Neuron (in vitro differentiated cells): ENCODE measurements around the gene PEX10.
"Not testable (repeated sequence)": the region's sequence is repeated elsewhere in the genome, so short reads cannot be mapped to it uniquely, and the experiment has no call there.

Experiments
- H2AFZ ChIP-seq: one replicate; pipeline ENCODE4 v1.6.1; 2013; ENCODE audit warnings: low read depth, mild to moderate bottlenecking, inconsistent platforms, low read length, moderate library complexity
- H3K27me3 ChIP-seq: one replicate; pipeline ENCODE4 v1.6.1; 2013; ENCODE audit warnings: low read length; ENCODE audit not compliant: insufficient read depth
- H3K36me3 ChIP-seq: one replicate; pipeline ENCODE4 v1.6.1; 2013; ENCODE audit warnings: low read length; ENCODE audit not compliant: insufficient read depth
- H3K4me1 ChIP-seq: one replicate; pipeline ENCODE4 v1.6.1; 2013; ENCODE audit warnings: low read length; ENCODE audit not compliant: insufficient read depth
- H3K4me3 ChIP-seq: 2 replicates; pipeline ENCODE4 v1.5.1; 2013; ENCODE audit warnings: mild to moderate bottlenecking, low read length, moderate library complexity
- H3K9me3 ChIP-seq: one replicate; pipeline ENCODE4 v1.6.1; 2013; ENCODE audit warnings: low read length

Gene PEX10

DNA sequence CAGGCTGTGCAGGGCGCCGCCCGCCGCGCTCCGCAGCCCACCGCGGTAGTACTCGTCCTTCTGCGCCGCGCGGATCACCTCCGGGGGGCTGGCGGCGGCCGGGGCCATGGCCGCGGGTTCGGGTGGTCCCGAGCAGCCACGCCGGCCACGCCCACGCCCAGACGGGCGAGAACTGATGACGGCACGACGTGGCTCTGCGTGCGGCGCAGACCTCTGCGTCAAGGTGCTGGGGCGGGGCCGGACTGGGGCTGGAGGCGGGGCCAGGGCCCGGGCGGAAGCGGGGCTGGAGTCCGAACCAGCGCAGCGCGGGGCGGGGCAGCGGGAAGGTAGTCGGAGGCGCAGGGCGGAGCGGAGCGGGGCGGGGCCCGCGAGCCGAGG lies at the start of gene PEX10:
PEX10 (minus strand) TSS at position 170 of the 378 bp plus-strand sequence; CDS start at position 108, 62 bp downstream.
- Histone ChIP-seq H3K36me3 (peaks cover 21% of the 10 kb centered on the region), H3K9me3 (no peaks in the 10 kb centered on the region), H3K27me3 (peaks cover 4% of the 10 kb centered on the region), H2AFZ (peak within 1 kb of the TSS; percentile 20), H3K4me1 (peaks cover 21% of the 10 kb centered on the region), H3K4me3 (peak within 1 kb of the TSS; percentile 94)

DNA sequence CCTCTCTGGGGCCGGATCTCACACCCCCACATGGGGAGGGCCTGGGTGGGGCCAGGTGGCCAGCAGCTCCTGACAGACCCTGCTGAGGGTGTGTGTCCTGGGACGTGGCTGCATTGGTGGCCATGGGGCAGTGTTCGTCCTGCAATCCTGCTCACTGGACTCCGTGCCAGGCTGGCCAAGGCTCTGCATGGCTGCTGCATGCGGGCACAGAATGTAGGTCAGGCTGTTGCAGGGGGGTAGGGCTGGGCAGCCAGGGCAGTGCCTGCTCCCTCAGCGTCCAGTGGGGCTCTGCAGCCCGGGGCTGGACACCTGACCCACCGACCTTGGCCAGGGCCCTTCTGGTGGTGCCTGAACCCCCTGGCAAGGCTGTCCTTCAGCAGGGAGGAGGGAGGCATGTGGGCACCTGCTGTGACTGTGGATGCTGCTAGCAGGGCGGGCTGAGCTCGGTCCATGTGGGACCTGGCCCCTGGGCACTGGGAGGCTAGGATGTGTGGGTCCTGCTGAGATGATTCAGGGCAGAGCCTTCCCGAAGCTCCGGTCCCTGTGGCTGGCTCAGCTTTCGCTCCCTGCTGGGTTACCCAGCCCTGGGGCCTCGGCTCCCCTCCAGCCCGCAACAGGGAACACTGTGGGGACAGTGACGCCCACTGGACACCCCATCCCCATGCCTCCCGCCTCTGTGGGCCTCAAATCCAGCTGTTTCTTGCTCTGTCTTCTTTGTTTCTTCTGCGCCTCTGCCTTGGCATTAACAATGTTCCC lies 48.8 kb upstream of the PEX10 start:
- H3K27me3 ChIP-seq = peaks cover 68% of the 10 kb centered on the region

DNA sequence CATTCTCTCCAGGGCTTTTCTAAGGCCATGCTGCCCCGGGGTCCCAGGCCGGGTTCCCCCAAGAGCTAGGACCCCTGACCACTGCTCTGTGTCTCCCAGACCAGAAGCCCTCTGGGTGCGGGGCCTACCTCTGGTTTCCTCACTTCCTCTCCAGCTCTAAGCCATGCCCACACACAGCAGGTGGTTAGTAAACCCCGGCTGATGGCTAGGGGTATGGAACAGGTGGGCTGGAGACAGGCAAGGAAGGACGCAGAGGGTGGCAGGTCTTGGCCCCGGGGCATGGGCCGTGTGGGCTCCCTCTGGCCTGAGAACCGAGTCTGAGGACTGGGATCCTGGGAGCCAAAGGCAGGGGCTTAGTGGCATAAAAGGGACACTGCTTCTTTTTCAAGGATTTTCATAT lies 47.8 kb upstream of the PEX10 start:
- no peak overlapping the region for H3K4me3 ChIP-seq
- H3K4me1 ChIP-seq = peaks cover 10% of the 10 kb centered on the region
- no peaks in the 10 kb centered on the region for H3K9me3 ChIP-seq
- peaks cover 61% of the 10 kb centered on the region for H3K27me3 ChIP-seq
- no peaks in the 10 kb centered on the region for H3K36me3 ChIP-seq
- no peak overlapping the region for H2AFZ ChIP-seq

More for the DNA sequence above, 48.8 kb upstream of the PEX10 start:
- no peak overlapping the region for H2AFZ ChIP-seq
- H3K4me3 ChIP-seq = no peak overlapping the region
- H3K36me3 ChIP-seq = no peaks in the 10 kb centered on the region
- peaks cover 16% of the 10 kb centered on the region for H3K4me1 ChIP-seq
- no peaks in the 10 kb centered on the region for H3K9me3 ChIP-seq

DNA sequence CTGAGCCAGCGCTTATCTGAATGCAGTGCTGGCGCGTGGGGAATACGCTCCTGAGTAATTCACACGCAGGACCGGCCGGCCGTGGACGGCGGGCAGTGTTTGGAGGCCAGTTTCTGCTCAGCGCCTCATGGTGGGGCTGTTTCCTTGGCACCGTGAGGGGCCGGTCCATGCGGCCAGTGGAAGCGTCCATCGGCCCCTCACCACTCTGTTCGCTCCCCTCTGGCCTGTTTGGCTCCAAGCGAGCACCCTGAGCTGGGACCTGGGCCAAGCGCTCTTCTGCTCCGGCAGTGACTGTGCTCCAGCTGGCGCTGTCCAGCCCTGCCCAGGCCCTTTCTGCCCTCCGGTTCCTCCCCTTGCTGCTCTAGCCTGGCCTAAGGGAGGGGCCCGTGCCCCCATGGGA lies 47.4 kb upstream of the PEX10 start:
- Histone ChIP-seq H3K4me3 (no peak overlapping the region), H3K36me3 (no peaks in the 10 kb centered on the region), H2AFZ (no peak overlapping the region), H3K9me3 (no peaks in the 10 kb centered on the region), H3K27me3 (peaks cover 60% of the 10 kb centered on the region), H3K4me1 (peaks cover 10% of the 10 kb centered on the region)

DNA sequence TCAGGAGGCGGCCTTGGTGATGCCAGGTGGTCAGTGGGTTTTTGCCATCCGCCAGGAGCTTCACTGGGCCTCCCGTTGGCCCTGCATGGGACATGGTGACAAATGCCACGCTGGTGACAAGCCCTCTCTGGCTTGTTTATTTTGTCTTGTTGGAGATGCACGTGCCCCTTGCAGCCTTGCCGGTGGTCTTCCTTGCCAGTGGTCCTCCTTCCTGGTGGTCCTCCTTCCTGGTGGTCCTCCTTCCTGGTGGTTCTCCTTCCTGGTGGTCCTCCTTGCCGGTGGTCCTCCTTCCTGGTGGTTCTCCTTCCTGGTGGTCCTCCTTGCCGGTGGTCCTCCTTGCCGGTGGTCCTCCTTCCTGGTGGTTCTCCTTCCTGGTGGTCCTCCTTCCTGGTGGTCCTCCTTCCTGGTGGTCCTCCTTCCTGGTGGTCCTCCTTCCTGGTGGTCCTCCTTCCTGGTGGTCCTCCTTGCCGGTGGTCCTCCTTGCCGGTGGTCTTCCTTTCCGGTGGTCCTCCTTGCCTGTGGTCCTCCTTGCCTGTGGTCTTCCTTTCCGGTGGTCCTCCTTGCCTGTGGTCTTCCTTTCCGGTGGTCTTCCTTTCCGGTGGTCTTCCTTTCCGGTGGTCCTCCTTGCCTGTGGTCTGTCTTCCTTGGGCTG lies 46.9 kb upstream of the PEX10 start:
- not testable (repeated sequence) for H3K36me3 ChIP-seq, H3K4me3 ChIP-seq, H3K9me3 ChIP-seq, H2AFZ ChIP-seq, H3K4me1 ChIP-seq
- peaks cover 56% of the 10 kb centered on the region for H3K27me3 ChIP-seq

DNA sequence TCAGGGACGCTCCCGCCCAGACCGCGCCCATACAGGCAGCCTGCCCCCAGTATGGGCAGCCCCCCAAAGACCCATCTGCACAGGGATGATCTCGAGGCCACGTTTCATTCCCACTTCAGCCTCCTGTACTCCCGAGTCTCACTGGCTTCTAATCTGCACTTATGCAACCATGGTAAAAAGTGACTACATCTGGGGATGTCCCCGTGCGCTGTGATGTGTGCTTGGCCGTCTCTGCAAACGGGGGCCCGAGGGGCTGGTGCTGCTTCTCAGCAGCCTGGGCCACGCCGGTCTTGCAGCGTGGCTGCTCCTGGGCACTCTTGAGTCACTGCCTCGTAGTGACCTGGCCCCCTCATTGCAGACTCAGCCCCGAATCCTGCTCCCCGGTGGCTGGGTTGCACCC lies 46.3 kb upstream of the PEX10 start:
- no peaks in the 10 kb centered on the region for H3K36me3 ChIP-seq
- H3K9me3 ChIP-seq = no peaks in the 10 kb centered on the region
- H2AFZ ChIP-seq = no peak overlapping the region
- H3K4me1 ChIP-seq = peaks cover 8% of the 10 kb centered on the region
- H3K4me3 ChIP-seq = no peak overlapping the region
- H3K27me3 ChIP-seq = peaks cover 50% of the 10 kb centered on the region

DNA sequence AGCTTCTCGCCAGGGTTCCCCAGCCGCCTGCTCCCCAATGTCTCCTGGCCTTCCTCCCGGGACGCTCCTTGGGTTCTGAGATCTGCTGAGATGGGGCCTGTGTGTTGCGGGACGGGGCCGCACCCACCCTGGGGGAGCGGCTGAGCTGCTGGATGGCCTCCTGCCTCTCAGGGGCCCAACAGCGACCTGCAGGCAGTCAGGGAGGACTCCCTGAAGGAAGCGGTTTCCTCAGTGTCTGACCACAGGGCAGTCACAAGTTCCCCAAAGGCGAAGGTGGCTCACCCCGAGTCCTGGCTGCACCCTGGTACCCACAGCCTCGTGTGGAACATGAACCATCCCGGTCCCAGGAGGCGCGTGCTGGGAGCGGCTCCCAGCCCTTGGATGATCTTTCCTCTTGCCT lies 45.1 kb upstream of the PEX10 start:
- Histone ChIP-seq H3K27me3 (peaks cover 51% of the 10 kb centered on the region), H3K36me3 (no peaks in the 10 kb centered on the region), H3K4me3 (no peak overlapping the region), H2AFZ (no peak overlapping the region), H3K4me1 (peaks cover 6% of the 10 kb centered on the region), H3K9me3 (no peaks in the 10 kb centered on the region)

DNA sequence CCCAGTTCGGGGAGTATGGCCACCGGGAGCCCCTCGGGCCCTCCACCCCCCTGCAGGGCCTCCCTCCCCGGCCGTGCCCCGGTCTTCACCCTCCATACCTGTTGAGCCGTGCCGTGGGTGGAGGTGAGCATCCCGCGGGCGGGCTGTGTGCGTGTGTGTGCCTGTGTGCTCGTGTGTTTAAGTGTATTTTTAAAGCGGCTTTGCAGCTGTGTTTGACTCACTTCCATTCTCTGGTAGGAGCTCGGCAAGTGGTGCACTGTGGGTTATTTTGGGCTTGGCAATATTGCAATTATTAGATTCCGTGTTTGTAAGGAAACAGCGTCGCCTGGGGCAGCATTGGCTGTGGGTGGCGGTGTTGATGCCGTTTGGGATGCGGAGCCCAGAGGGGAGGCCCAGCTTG lies 43.4 kb upstream of the PEX10 start:
- Histone ChIP-seq H3K9me3 (no peaks in the 10 kb centered on the region), H3K4me3 (no peak overlapping the region), H3K4me1 (peaks cover 15% of the 10 kb centered on the region), H2AFZ (no peak overlapping the region), H3K27me3 (peaks cover 47% of the 10 kb centered on the region), H3K36me3 (no peaks in the 10 kb centered on the region)

DNA sequence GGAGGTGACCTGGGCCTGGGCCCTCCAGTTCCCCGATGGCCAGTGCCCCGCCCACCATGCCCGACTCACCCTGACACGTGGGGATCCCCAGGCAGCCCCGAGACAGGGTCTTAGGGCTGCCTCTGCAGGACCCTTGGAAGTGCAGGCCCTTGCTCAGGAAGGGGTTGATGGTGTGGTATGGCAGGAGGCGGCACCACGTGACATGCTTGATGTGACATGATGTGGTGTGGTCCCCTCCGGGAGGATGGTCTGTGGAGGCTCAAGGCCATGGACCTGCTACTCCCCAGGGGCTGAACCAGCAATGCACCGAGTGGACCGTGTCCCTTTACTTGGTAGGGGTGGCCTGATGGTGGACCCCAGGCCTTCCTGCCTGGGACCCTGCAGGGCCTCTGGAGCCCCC lies 41.9 kb upstream of the PEX10 start:
- Histone ChIP-seq H2AFZ (no peak overlapping the region), H3K9me3 (no peaks in the 10 kb centered on the region), H3K36me3 (no peaks in the 10 kb centered on the region), H3K27me3 (peaks cover 42% of the 10 kb centered on the region), H3K4me1 (peaks cover 15% of the 10 kb centered on the region), H3K4me3 (no peak overlapping the region)

DNA sequence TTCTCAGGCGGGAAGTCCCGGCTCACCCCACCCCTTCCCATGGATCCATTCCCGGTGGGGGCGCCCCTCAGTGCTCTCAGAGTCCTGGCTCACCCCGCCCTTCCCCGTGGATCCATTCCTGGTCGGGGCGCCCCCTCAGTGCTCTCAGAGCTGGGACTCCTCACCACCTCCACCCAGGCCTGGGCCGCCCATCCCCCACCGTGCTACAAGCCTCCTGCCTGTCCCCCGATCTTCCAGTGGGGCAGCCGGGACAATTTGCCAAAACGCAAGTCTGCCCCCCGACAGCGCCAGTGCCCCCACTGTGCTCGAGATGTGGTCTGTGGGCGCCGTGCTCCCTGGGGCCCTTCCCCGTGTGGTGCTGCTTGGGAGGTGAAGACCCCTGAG lies 40.6 kb upstream of the PEX10 start:
- Histone ChIP-seq H3K4me1 (peaks cover 20% of the 10 kb centered on the region), H3K4me3 (no peak overlapping the region), H3K36me3 (no peaks in the 10 kb centered on the region), H3K9me3 (no peaks in the 10 kb centered on the region), H2AFZ (no peak overlapping the region), H3K27me3 (peaks cover 35% of the 10 kb centered on the region)

DNA sequence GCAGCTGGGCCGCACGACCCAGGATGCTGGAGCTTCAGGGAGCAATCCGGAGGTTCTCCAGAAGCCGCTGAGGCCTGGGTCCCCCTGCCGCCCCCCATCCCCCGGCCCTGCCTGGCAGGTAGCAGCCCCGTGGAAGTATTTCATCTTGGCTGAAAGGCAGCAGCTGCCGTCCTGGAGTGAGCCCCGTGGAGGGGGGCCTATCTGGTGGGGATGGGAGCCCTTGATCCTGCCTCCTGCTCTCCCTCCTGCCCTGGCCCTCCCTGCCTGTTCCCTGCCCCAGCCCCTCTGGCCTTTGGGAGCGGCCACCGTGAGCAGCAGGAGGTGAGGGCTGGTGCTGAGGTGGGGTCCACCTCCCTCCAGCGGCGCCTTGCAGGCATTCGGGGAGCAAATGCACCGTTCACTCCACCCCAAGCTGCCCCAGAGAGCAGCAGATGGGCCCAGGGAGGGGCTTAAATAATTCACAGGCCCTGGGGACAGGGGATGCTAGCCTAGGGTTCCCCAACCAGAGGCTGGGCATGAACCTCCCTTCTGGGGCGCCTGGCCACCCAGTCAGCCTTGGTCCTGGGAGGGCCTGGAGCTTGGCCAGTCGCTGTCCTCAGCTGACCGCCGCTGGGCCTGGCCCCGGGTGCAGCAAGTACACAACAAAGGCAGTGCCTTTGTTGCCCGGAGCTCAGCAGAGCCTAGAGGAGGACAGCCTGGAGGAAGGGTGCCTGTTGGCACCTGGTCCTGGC lies 40.0 kb upstream of the PEX10 start:
- Histone ChIP-seq H3K36me3 (no peaks in the 10 kb centered on the region), H3K27me3 (peaks cover 30% of the 10 kb centered on the region), H3K4me1 (peaks cover 25% of the 10 kb centered on the region), H3K4me3 (no peak overlapping the region), H3K9me3 (no peaks in the 10 kb centered on the region), H2AFZ (no peak overlapping the region)

DNA sequence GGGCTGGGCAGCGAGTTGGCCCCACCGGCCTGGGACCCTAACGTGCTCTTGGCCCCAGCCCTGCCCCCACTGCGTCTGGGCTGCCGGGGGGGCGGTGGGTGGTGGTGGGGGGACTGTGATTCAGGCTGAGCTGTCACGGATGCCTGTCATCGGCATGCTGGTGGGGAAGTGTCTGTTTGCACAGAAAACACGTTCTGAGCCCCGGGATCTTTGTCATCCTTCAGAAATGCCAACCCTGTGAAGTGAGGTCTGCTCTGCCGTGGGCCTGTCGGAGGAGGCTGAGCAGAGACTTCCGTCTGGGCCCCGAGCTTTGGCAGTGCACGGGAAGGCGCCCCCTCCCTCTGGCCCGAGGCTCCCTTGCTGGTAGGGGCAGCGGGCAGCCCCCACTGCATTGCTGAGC lies 39.4 kb upstream of the PEX10 start:
- H3K4me3 ChIP-seq = no peak overlapping the region
- H3K4me1 ChIP-seq = peaks cover 32% of the 10 kb centered on the region

More for the DNA sequence above, 39.4 kb upstream of the PEX10 start:
- Histone ChIP-seq H3K27me3 (peaks cover 24% of the 10 kb centered on the region), H2AFZ (no peak overlapping the region), H3K36me3 (no peaks in the 10 kb centered on the region), H3K9me3 (no peaks in the 10 kb centered on the region)
